HG02798 (cell line): ENCODE results near the gene CD48.
"Not testable (repeated sequence)": the region's sequence is repeated elsewhere in the genome, so short reads cannot be mapped to it uniquely, and the experiment has no call there.

Source experiments
- ATAC-seq: cut with Tn5 transposase; IDR thresholded peaks from one replicate; pipeline ENCODE4 v1.9.1; 2021; ENCODE audit warnings: mild to moderate bottlenecking; ENCODE audit not compliant: unreplicated experiment, poor library complexity

Gene CD48

GRCh38 chr1:160742428-160743127, 31.0 kb upstream of the CD48 start:
- ATAC-seq = no peak

GRCh38 chr1:160741612-160742348, 30.2 kb upstream of the CD48 start:
- no peak for ATAC-seq

- no peak for ATAC-seq
Measured at GRCh38 chr1:160741092-160741501, 29.5 kb upstream of the CD48 start.

GRCh38 chr1:160740133-160740688, 28.6 kb upstream of the CD48 start:
- ATAC-seq = no peak

GRCh38 chr1:160739098-160739511, 27.5 kb upstream of the CD48 start, which contains the start of gene SLAMF7:
SLAMF7 (plus strand) TSS chr1:160739247; CDS start chr1:160739302, 55 bp downstream.
- peak; percentile 69 for ATAC-seq

GRCh38 chr1:160738271-160738670, 26.6 kb upstream of the CD48 start:
- no peak for ATAC-seq

GRCh38 chr1:160734301-160734700, 22.7 kb upstream of the CD48 start:
- ATAC-seq = no peak

- no peak for ATAC-seq
Measured at GRCh38 chr1:160733898-160734297, 22.3 kb upstream of the CD48 start.

- peak; percentile 64 for ATAC-seq
Measured at GRCh38 chr1:160731990-160732389, 20.4 kb upstream of the CD48 start.

- ATAC-seq = not testable (repeated sequence)
Measured at GRCh38 chr1:160731564-160731963, 19.9 kb upstream of the CD48 start.

GRCh38 chr1:160727316-160727640, 15.7 kb upstream of the CD48 start:
- no peak for ATAC-seq

GRCh38 chr1:160726498-160727315, 15.1 kb upstream of the CD48 start:
- ATAC-seq = peak; percentile 72

- peak; percentile 37 for ATAC-seq
Measured at GRCh38 chr1:160726114-160726497, 14.5 kb upstream of the CD48 start.

- ATAC-seq = no peak
Measured at GRCh38 chr1:160724465-160725242, 13.0 kb upstream of the CD48 start.

- no peak for ATAC-seq
Measured at GRCh38 chr1:160723332-160723731, 11.7 kb upstream of the CD48 start.

GRCh38 chr1:160722726-160723125, 11.1 kb upstream of the CD48 start:
- no peak for ATAC-seq

GRCh38 chr1:160721473-160721872, 9.9 kb upstream of the CD48 start:
- ATAC-seq = no peak

GRCh38 chr1:160720356-160721085, 8.9 kb upstream of the CD48 start:
- no peak for ATAC-seq

GRCh38 chr1:160718210-160718609, 6.6 kb upstream of the CD48 start:
- ATAC-seq = no peak
